Measurements from ENCODE around the gene DNAI2.

DNA sequence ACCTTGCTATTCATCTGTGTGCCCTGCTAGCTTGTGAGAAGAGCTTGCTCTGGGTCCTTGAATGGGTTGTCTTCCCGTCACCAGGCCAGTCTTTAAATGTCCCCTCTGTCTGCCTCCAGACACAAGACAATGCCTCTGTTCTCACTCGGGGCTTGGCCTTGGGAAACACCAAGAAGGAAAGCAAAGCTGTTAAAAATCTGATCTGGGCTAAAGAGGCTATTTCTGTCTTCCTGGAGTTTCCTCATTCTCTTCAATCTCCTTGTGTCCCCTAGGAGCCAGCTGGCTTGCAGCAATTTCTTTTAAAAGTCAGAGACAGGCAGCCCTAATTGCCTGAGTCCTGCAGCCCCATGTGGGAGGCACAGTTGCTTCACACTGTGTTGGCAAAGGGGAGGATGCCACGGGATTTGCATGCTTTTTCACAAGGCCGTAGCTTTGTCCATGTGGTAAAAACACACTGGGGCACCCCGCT, 2.5 kb downstream of the DNAI2 start:
- TF ChIP-seq EZH2 (IDR thresholded peaks at IDR 0.05; ENCODE audit: borderline replicate concordance, low read length): no peak
- TF ChIP-seq, protein P1, sequence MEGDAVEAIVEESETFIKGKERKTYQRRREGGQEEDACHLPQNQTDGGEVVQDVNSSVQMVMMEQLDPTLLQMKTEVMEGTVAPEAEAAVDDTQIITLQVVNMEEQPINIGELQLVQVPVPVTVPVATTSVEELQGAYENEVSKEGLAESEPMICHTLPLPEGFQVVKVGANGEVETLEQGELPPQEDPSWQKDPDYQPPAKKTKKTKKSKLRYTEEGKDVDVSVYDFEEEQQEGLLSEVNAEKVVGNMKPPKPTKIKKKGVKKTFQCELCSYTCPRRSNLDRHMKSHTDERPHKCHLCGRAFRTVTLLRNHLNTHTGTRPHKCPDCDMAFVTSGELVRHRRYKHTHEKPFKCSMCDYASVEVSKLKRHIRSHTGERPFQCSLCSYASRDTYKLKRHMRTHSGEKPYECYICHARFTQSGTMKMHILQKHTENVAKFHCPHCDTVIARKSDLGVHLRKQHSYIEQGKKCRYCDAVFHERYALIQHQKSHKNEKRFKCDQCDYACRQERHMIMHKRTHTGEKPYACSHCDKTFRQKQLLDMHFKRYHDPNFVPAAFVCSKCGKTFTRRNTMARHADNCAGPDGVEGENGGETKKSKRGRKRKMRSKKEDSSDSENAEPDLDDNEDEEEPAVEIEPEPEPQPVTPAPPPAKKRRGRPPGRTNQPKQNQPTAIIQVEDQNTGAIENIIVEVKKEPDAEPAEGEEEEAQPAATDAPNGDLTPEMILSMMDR (IDR thresholded peaks at IDR 0.05; ENCODE audit: low read length): no peak
